Type B pancreatic cell (in vitro differentiated cells): ENCODE results near the gene SLC23A2. TPM values are rescaled to one million over a fixed set of nuclear protein-coding genes. Genes with fewer than 3 reads are reported as not detected.

ENCODE experiments used
- DNase-seq: peaks from one replicate; pipeline ENCODE4 v3.0.0; 2021; ENCODE audit warnings: mixed read lengths; ENCODE audit not compliant: unreplicated experiment; ENCODE audit errors: extremely low spot score
- H3K27ac Mint-ChIP-seq: 2 replicates; pipeline ENCODE4 v1.8.0; 2021; ENCODE audit warnings: mild to moderate bottlenecking, mixed read lengths
- H3K27me3 Mint-ChIP-seq: 2 replicates; pipeline ENCODE4 v1.8.0; 2021; ENCODE audit warnings: mixed read lengths
- H3K36me3 Mint-ChIP-seq: 2 replicates; pipeline ENCODE4 v1.8.0; 2021; ENCODE audit warnings: mixed read lengths
- H3K4me1 Mint-ChIP-seq: one replicate; pipeline ENCODE4 v1.8.0; 2021; ENCODE audit warnings: mixed read lengths; ENCODE audit not compliant: unreplicated experiment
- H3K4me3 Mint-ChIP-seq: 2 replicates; pipeline ENCODE4 v1.8.0; 2021; ENCODE audit warnings: mild to moderate bottlenecking, mixed read lengths
- H3K9me3 Mint-ChIP-seq: 2 replicates; pipeline ENCODE4 v1.8.0; 2021; ENCODE audit warnings: mixed read lengths
- CTCF ChIP-seq: fragments of 200-600 bp; sonication (generic); conservative IDR thresholded peaks from 2 replicates; pipeline ENCODE4 v1.5.0; 2021; ENCODE audit warnings: antibody characterized with exemption, mild to moderate bottlenecking
- total RNA-seq: library from RNA; stranded (reverse); gene quantifications from 2 replicates; pipeline ENCODE4 v1.2.1, GENCODE V29; 2021; ENCODE audit warnings: low replicate concordance

Gene SLC23A2
- total RNA-seq, 1 donor from 2014 or later, result 19.6 TPM

- Mint-ChIP-seq H3K27ac (no peak overlapping the region), H3K27me3 (no peaks in the 10 kb centered on the region), H3K9me3 (no peaks in the 10 kb centered on the region), H3K4me3 (no peak overlapping the region), H3K4me1 (peaks cover 7% of the 10 kb centered on the region), H3K36me3 (peaks cover 29% of the 10 kb centered on the region)
- no peak for TF ChIP-seq CTCF
- DNase-seq, result no peak
Measured at GRCh38 chr20:4861961-4862360, 139.3 kb downstream of the SLC23A2 start.

- no peak for TF ChIP-seq CTCF
- Mint-ChIP-seq H3K9me3 (no peaks in the 10 kb centered on the region), H3K4me1 (no peaks in the 10 kb centered on the region), H3K4me3 (no peak overlapping the region), H3K27ac (no peak overlapping the region), H3K36me3 (peaks cover 30% of the 10 kb centered on the region), H3K27me3 (no peaks in the 10 kb centered on the region)
- DNase-seq, result no peak
Measured at GRCh38 chr20:4858000-4858399, 143.3 kb downstream of the SLC23A2 start.

- Mint-ChIP-seq H3K36me3 (peaks cover 24% of the 10 kb centered on the region), H3K9me3 (no peaks in the 10 kb centered on the region), H3K4me1 (no peaks in the 10 kb centered on the region), H3K4me3 (no peak overlapping the region), H3K27me3 (no peaks in the 10 kb centered on the region), H3K27ac (no peak overlapping the region)
- no peak for TF ChIP-seq CTCF
- DNase-seq, result no peak
Measured at GRCh38 chr20:4856022-4856755, 145.1 kb downstream of the SLC23A2 start.

GRCh38 chr20:4855555-4855954, 145.8 kb downstream of the SLC23A2 start:
- no peak for TF ChIP-seq CTCF
- no peaks in the 10 kb centered on the region for H3K4me1 Mint-ChIP-seq
- H3K27ac Mint-ChIP-seq, result no peak overlapping the region
- H3K27me3 Mint-ChIP-seq, result no peaks in the 10 kb centered on the region
- H3K9me3 Mint-ChIP-seq, result no peaks in the 10 kb centered on the region
- no peak overlapping the region for H3K4me3 Mint-ChIP-seq
- no peak for DNase-seq
- H3K36me3 Mint-ChIP-seq, result peaks cover 24% of the 10 kb centered on the region

- no peak for DNase-seq
- Mint-ChIP-seq H3K27me3 (no peaks in the 10 kb centered on the region), H3K4me3 (no peak overlapping the region), H3K4me1 (no peaks in the 10 kb centered on the region), H3K9me3 (no peaks in the 10 kb centered on the region), H3K36me3 (peaks cover 20% of the 10 kb centered on the region), H3K27ac (no peak overlapping the region)
- TF ChIP-seq CTCF, result no peak
Measured at GRCh38 chr20:4855097-4855496, 146.2 kb downstream of the SLC23A2 start.
